CD14-positive monocyte (primary cell): ENCODE results near the gene SNAI3. TPM values are rescaled to one million over a fixed set of nuclear protein-coding genes. Genes with fewer than 3 reads are reported as not detected.

ENCODE experiments used
- DNase-seq, 3 donors: peaks; one replicate each; pipeline ENCODE4 v3.0.0-alpha.2; 2011 to 2022
- H2AFZ ChIP-seq: 2 replicates; pipeline ENCODE4 v1.6.0; 2012; ENCODE audit warnings: mild to moderate bottlenecking, low read depth, low read length, inconsistent platforms; ENCODE audit not compliant: insufficient read depth, poor library complexity, severe bottlenecking
- H3K27ac ChIP-seq, 2 donors: 1 replicate in 1 of 2; 2 replicates in 1 of 2; pipeline ENCODE4 v1.5.1; 2012 to 2013; ENCODE audit warnings: low read length in 2 of 2, control low read depth in 1 of 2, inconsistent platforms in 1 of 2, low read depth in 1 of 2, mild to moderate bottlenecking in 1 of 2
- H3K27me3 ChIP-seq, 2 donors: one replicate each; pipeline versions ENCODE4 v1.6.0 to v1.6.1; 2011 to 2013; ENCODE audit warnings: low read length in 2 of 2; ENCODE audit not compliant: control insufficient read depth in 2 of 2, insufficient read depth in 2 of 2
- H3K36me3 ChIP-seq, 2 donors: replicated peaks in 1 of 2; 1 replicate in 1 of 2; 2 replicates in 1 of 2; pipeline versions ENCODE4 v1.5.1 to v1.6.1; 2012 to 2013; ENCODE audit warnings: low read length in 2 of 2, control low read depth in 1 of 2, inconsistent platforms in 1 of 2, mild to moderate bottlenecking in 1 of 2; ENCODE audit not compliant: insufficient read depth in 2 of 2, control insufficient read depth in 1 of 2
- H3K4me1 ChIP-seq, 2 donors: 1 replicate in 1 of 2; 2 replicates in 1 of 2; pipeline versions ENCODE4 v1.5.1 to v1.6.1; 2012 to 2013; ENCODE audit warnings: low read length in 2 of 2, control low read depth in 1 of 2, inconsistent platforms in 1 of 2, mild to moderate bottlenecking in 1 of 2, moderate library complexity in 1 of 2; ENCODE audit not compliant: insufficient read depth in 2 of 2, control insufficient read depth in 1 of 2
- H3K4me2 ChIP-seq: replicated peaks from 2 replicates; pipeline ENCODE3; 2012; ENCODE audit warnings: low read length, moderate library complexity, mild to moderate bottlenecking; ENCODE audit not compliant: poor library complexity, severe bottlenecking; ENCODE audit errors: extremely low read depth
- H3K4me3 ChIP-seq, 3 experiments: fragments of 200-600 bp in 1 of 3; sonication (generic) in 1 of 3; replicated peaks in 1 of 3; 1 replicate in 2 of 3; 2 replicates in 1 of 3; pipeline ENCODE4 v1.5.1; 2011 to 2013; ENCODE audit warnings: low read length in 3 of 3, mild to moderate bottlenecking in 3 of 3, control low read depth in 2 of 3, low read depth in 2 of 3, inconsistent platforms in 1 of 3, moderate library complexity in 1 of 3
- H3K79me2 ChIP-seq: 2 replicates; pipeline ENCODE4 v1.6.0; 2012; ENCODE audit warnings: mild to moderate bottlenecking, control low read depth, inconsistent platforms, low read length, moderate library complexity; ENCODE audit not compliant: insufficient read depth
- H3K9ac ChIP-seq: 2 replicates; pipeline ENCODE4 v1.6.0; 2017; ENCODE audit warnings: low read length, mild to moderate bottlenecking; ENCODE audit not compliant: insufficient read depth, poor library complexity, severe bottlenecking
- H3K9me3 ChIP-seq, 2 donors: replicated peaks in 1 of 2; 1 replicate in 1 of 2; 2 replicates in 1 of 2; pipeline versions ENCODE4 v1.5.1 to v1.6.1; 2012 to 2013; ENCODE audit warnings: low read length in 2 of 2, control low read depth in 1 of 2; ENCODE audit not compliant: control insufficient read depth in 1 of 2, insufficient read depth in 1 of 2
- H4K20me1 ChIP-seq: 2 replicates; pipeline ENCODE4 v1.6.0; 2012; ENCODE audit warnings: mild to moderate bottlenecking, low read length, control low read depth, moderate library complexity; ENCODE audit not compliant: insufficient read depth
- H3K27ac Mint-ChIP-seq, 7 donors: one replicate each; pipeline ENCODE4 v1.8.0; 2020; ENCODE audit warnings: mild to moderate bottlenecking in 7 of 7, mixed read lengths in 7 of 7, moderate library complexity in 6 of 7, inconsistent platforms in 2 of 7
- H3K27me3 Mint-ChIP-seq, 3 donors: one replicate each; pipeline ENCODE4 v1.8.0; 2021 to 2022; ENCODE audit warnings: low read depth in 3 of 3, mild to moderate bottlenecking in 3 of 3, mixed read lengths in 3 of 3, moderate library complexity in 3 of 3, inconsistent platforms in 1 of 3
- H3K36me3 Mint-ChIP-seq, 2 donors: one replicate each; pipeline ENCODE4 v1.8.0; 2020; ENCODE audit warnings: mixed read lengths in 2 of 2, inconsistent platforms in 1 of 2, mild to moderate bottlenecking in 1 of 2
- H3K4me1 Mint-ChIP-seq: one replicate; pipeline ENCODE4 v1.8.0; 2020; ENCODE audit warnings: mild to moderate bottlenecking, mixed read lengths
- H3K4me3 Mint-ChIP-seq, 2 donors: one replicate each; pipeline ENCODE4 v1.8.0; 2020; ENCODE audit warnings: mild to moderate bottlenecking in 2 of 2, mixed read lengths in 2 of 2, moderate library complexity in 1 of 2
- H3K9me3 Mint-ChIP-seq, 7 donors: one replicate each; pipeline ENCODE4 v1.8.0; 2020 to 2022; ENCODE audit warnings: mixed read lengths in 7 of 7, mild to moderate bottlenecking in 6 of 7, moderate library complexity in 6 of 7, inconsistent platforms in 2 of 7
- CTCF ChIP-seq: fragments of 200-600 bp; IDR thresholded peaks from one replicate; pipeline ENCODE4 v1.8.0; 2022; ENCODE audit warnings: antibody characterized with exemption, mild to moderate bottlenecking
- WGBS: methylation state at CpG from one replicate; pipeline ENCODE4 v1.1.5; 2013; ENCODE audit warnings: missing lambda C conversion rate; ENCODE audit not compliant: insufficient coverage; 5-methylcytosine and 5-hydroxymethylcytosine counted together
- intact Hi-C, 2 donors: fragments of 100-400 bp; cut with micrococcal nuclease; formaldehyde crosslinking; loops; one replicate each; pipeline versions ENCODE4 v1.15.0 to v1.15.1; 2023
- polyA plus RNA-seq, 3 donors: library from polyadenylated mRNA; depleted of rRNA in 1 of 3; unstranded in 2 of 3; stranded (reverse) in 1 of 3; fragments of 300-500 nt in 2 of 3; fragments of >200 nt in 1 of 3; fragmentation: Illumina TruSeq in 2 of 3; gene quantifications; 1 replicate in 2 of 3; 2 replicates in 1 of 3; pipeline ENCODE4 v1.2.3, GENCODE V29; 2012 to 2021

Gene SNAI3
- polyA plus RNA-seq, 3 donors: 4.2 to 6.4 (median 5.3) TPM

GRCh38 chr16:88642881-88643643 is 43.2 kb downstream of the SNAI3 start:
- H3K9me3 Mint-ChIP-seq: peaks cover 0 to 14% (median 6%) of the 10 kb centered on the region in 7 donors
- Histone ChIP-seq H3K79me2 (peaks cover 36% of the 10 kb centered on the region), H3K36me3 (peaks cover 42 to 49% of the 10 kb centered on the region in 2 donors), H2AFZ (no peak overlapping the region), H3K4me3 (no peak overlapping the region), H4K20me1 (peaks cover 94% of the 10 kb centered on the region), H3K9ac (no peak overlapping the region), H3K27me3 (peaks cover 21 to 31% of the 10 kb centered on the region in 2 donors), H3K27ac (no peak overlapping the region), H3K9me3 (peaks cover 0 to 5% of the 10 kb centered on the region in 2 donors), H3K4me1 (peaks cover 21 to 27% of the 10 kb centered on the region in 2 donors), H3K4me2 (no peak overlapping the region)
- H3K4me1 Mint-ChIP-seq: peaks cover 37% of the 10 kb centered on the region
- WGBS: 82% methylated on average over 41 of the region's 58 CpGs
- peak overlapping the region in 2 of 7 donors; percentile 66 to 81 for H3K27ac Mint-ChIP-seq
- no peak for TF ChIP-seq CTCF
- intact Hi-C loops: no loop called here
- H3K27me3 Mint-ChIP-seq: peaks cover 27 to 35% (median 28%) of the 10 kb centered on the region in 3 donors
- DNase-seq: no peak
- peaks cover 31 to 47% of the 10 kb centered on the region in 2 donors for H3K36me3 Mint-ChIP-seq
- H3K4me3 Mint-ChIP-seq: no peak overlapping the region

GRCh38 chr16:88640498-88641247 is 45.6 kb downstream of the SNAI3 start:
- 58% methylated on average over 14 of the region's 17 CpGs for WGBS
- peak overlapping the region in 1 of 2 donors; percentile 70 for H3K4me3 Mint-ChIP-seq
- H3K4me2 ChIP-seq: no peak overlapping the region
- no peak overlapping the region for H2AFZ ChIP-seq
- H3K27me3 ChIP-seq: peaks cover 21 to 50% of the 10 kb centered on the region in 2 donors
- H3K27ac ChIP-seq: peak overlapping the region in 1 of 2 donors; percentile 0
- DNase-seq: no peak
- H3K9me3 ChIP-seq: peaks cover 0 to 5% of the 10 kb centered on the region in 2 donors
- TF ChIP-seq CTCF: no peak
- H4K20me1 ChIP-seq: peaks cover 76% of the 10 kb centered on the region
- no peak overlapping the region for H3K9ac ChIP-seq
- peaks cover 26 to 33% of the 10 kb centered on the region in 2 donors for H3K36me3 Mint-ChIP-seq
- peaks cover 14% of the 10 kb centered on the region for H3K79me2 ChIP-seq
- peaks cover 0 to 16% (median 8%) of the 10 kb centered on the region in 7 donors for H3K9me3 Mint-ChIP-seq
- peaks cover 46 to 58% (median 49%) of the 10 kb centered on the region in 3 donors for H3K27me3 Mint-ChIP-seq
- H3K4me1 ChIP-seq: peaks cover 4 to 10% of the 10 kb centered on the region in 2 donors
- no peak overlapping the region for H3K4me3 ChIP-seq
- H3K4me1 Mint-ChIP-seq: peaks cover 36% of the 10 kb centered on the region
- peak overlapping the region in 3 of 7 donors; percentile 36 to 78 (median 50) for H3K27ac Mint-ChIP-seq
- intact Hi-C loops: no loop called here
- peaks cover 24 to 29% of the 10 kb centered on the region in 2 donors for H3K36me3 ChIP-seq
